GM12865 (cell line): Measurements from ENCODE around the gene WT1.
"Not testable (repeated sequence)": the region's sequence is repeated elsewhere in the genome, so short reads cannot be mapped to it uniquely, and the experiment has no call there.

Source experiments
- DNase-seq: peaks from one replicate; pipeline ENCODE4 v3.0.0; 2010; ENCODE audit warnings: low read depth
- H3K4me3 ChIP-seq: 2 replicates; pipeline ENCODE4 v1.5.1; 2011; ENCODE audit warnings: mild to moderate bottlenecking, low read depth, low read length, control low read depth
- CTCF ChIP-seq: IDR thresholded peaks from 2 replicates; pipeline ENCODE4 v1.5.1; 2011; ENCODE audit warnings: low read length, control low read depth, low read depth, inconsistent platforms; ENCODE audit not compliant: insufficient read depth; ENCODE audit errors: missing control alignments

WT1 gene

GRCh38 chr11:32435511-32435941 is at the start of gene WT1:
Gene WT1 (minus strand): TSS chr11:32435539.
- no peak for TF ChIP-seq CTCF
- no peak for DNase-seq
- H3K4me3 ChIP-seq: no peak within 1 kb of the TSS

- no peak overlapping the region for H3K4me3 ChIP-seq
- DNase-seq: no peak
- TF ChIP-seq CTCF: no peak
Measured at GRCh38 chr11:32479291-32479690, 44.0 kb upstream of the WT1 start.

- TF ChIP-seq CTCF: no peak
- DNase-seq: no peak
- H3K4me3 ChIP-seq: no peak overlapping the region
Measured at GRCh38 chr11:32478277-32478731, 43.0 kb upstream of the WT1 start.

GRCh38 chr11:32473282-32473909 is 38.1 kb upstream of the WT1 start:
- H3K4me3 ChIP-seq: no peak overlapping the region
- DNase-seq: no peak
- no peak for TF ChIP-seq CTCF

- H3K4me3 ChIP-seq: no peak overlapping the region
- DNase-seq: no peak
- no peak for TF ChIP-seq CTCF
Measured at GRCh38 chr11:32472226-32472625, 36.9 kb upstream of the WT1 start.

- H3K4me3 ChIP-seq, DNase-seq: not testable (repeated sequence)
Measured at GRCh38 chr11:32471544-32471943, 36.2 kb upstream of the WT1 start.

- no peak for TF ChIP-seq CTCF
- DNase-seq: no peak
- no peak overlapping the region for H3K4me3 ChIP-seq
Measured at GRCh38 chr11:32469791-32470190, 34.5 kb upstream of the WT1 start.
